Naive thymus-derived CD4-positive, alpha-beta T cell (primary cell): ENCODE measurements around the gene OXNAD1. TPM values are rescaled to one million over a fixed set of nuclear protein-coding genes. Genes with fewer than 3 reads are reported as not detected.
A peak's percentile ranks its signal among the peaks of the same experiment; 100 is the strongest.

Experiments used
- ATAC-seq: fragments of 150-1000 bp; cut with Tn5 transposase; 2 replicates; pipeline ENCODE4 v1.10.0; 2021; ENCODE audit warnings: mild to moderate bottlenecking, moderate library complexity
- CTCF ChIA-PET: fragments of 350-600 bp; sonication (Branson Sonifier 250); formaldehyde crosslinking; loops from one replicate; lab custom pipeline; 2021; ENCODE audit warnings: antibody characterized with exemption; lab: Charles Lee
- POLR2A ChIA-PET: fragments of 350-600 bp; sonication (Branson Sonifier 250); formaldehyde crosslinking; loops from one replicate; lab custom pipeline; 2021; ENCODE audit warnings: antibody characterized with exemption, inconsistent platforms; lab: Charles Lee
- DNase-seq, 9 donors: peaks; one replicate each; pipeline versions ENCODE4 v3.0.0 to v3.0.0-alpha.2; 2020 to 2022; ENCODE audit warnings: mixed read lengths in 1 of 9
- H3K27ac ChIP-seq: one replicate; pipeline ENCODE4 v1.7.0; 2013; ENCODE audit warnings: mild to moderate bottlenecking, low read depth, low read length, moderate library complexity
- H3K27me3 ChIP-seq, 2 donors: one replicate each; pipeline ENCODE4 v1.7.0; 2013; ENCODE audit warnings: low read length in 2 of 2, mild to moderate bottlenecking in 2 of 2, moderate library complexity in 2 of 2; ENCODE audit not compliant: control insufficient read depth in 2 of 2, insufficient read depth in 2 of 2
- H3K36me3 ChIP-seq, 3 experiments: 1 replicate in 2 of 3; 2 replicates in 1 of 3; pipeline ENCODE4 v1.7.0; 2013; ENCODE audit warnings: low read length in 3 of 3, mild to moderate bottlenecking in 3 of 3, moderate library complexity in 1 of 3; ENCODE audit not compliant: insufficient read depth in 3 of 3, control insufficient read depth in 2 of 3
- H3K4me1 ChIP-seq, 2 donors: one replicate each; pipeline ENCODE4 v1.7.0; 2013; ENCODE audit warnings: low read length in 2 of 2, mild to moderate bottlenecking in 2 of 2, moderate library complexity in 1 of 2; ENCODE audit not compliant: control insufficient read depth in 2 of 2, insufficient read depth in 2 of 2
- H3K4me3 ChIP-seq: 2 replicates; pipeline ENCODE4 v1.7.0; 2013; ENCODE audit warnings: mild to moderate bottlenecking, low read length
- H3K9me3 ChIP-seq, 3 experiments: 1 replicate in 2 of 3; 2 replicates in 1 of 3; pipeline ENCODE4 v1.7.0; 2013; ENCODE audit warnings: low read length in 3 of 3; ENCODE audit not compliant: control insufficient read depth in 2 of 3
- H3K27ac Mint-ChIP-seq, 9 donors: one replicate each; pipeline ENCODE4 v1.8.0; 2020 to 2022; ENCODE audit warnings: mixed read lengths in 9 of 9, mild to moderate bottlenecking in 8 of 9, moderate library complexity in 5 of 9, inconsistent platforms in 2 of 9
- H3K27me3 Mint-ChIP-seq, 5 donors: one replicate each; pipeline ENCODE4 v1.8.0; 2021 to 2022; ENCODE audit warnings: mixed read lengths in 5 of 5, mild to moderate bottlenecking in 1 of 5
- H3K36me3 Mint-ChIP-seq, 5 donors: one replicate each; pipeline ENCODE4 v1.8.0; 2020 to 2022; ENCODE audit warnings: mixed read lengths in 5 of 5, mild to moderate bottlenecking in 3 of 5, inconsistent platforms in 1 of 5
- H3K4me1 Mint-ChIP-seq, 7 donors: one replicate each; pipeline ENCODE4 v1.8.0; 2020 to 2022; ENCODE audit warnings: mixed read lengths in 7 of 7, mild to moderate bottlenecking in 3 of 7, inconsistent platforms in 1 of 7
- H3K4me3 Mint-ChIP-seq, 10 donors: one replicate each; pipeline ENCODE4 v1.8.0; 2020 to 2022; ENCODE audit warnings: mild to moderate bottlenecking in 10 of 10, mixed read lengths in 10 of 10, moderate library complexity in 6 of 10, inconsistent platforms in 2 of 10
- H3K9me3 Mint-ChIP-seq, 11 donors: one replicate each; pipeline ENCODE4 v1.8.0; 2020 to 2022; ENCODE audit warnings: mixed read lengths in 11 of 11, mild to moderate bottlenecking in 4 of 11, inconsistent platforms in 1 of 11, moderate library complexity in 1 of 11
- intact Hi-C, 2 donors: fragments of 100-400 bp; cut with micrococcal nuclease; formaldehyde crosslinking; loops; one replicate each; pipeline ENCODE4 v1.15.1; 2023
- polyA plus RNA-seq, 2 donors: library from polyadenylated mRNA; unstranded; fragments of 300-500 nt; fragmentation: Illumina TruSeq; gene quantifications; one replicate each; pipeline ENCODE4 v1.2.3, GENCODE V29; 2021
- total RNA-seq, 6 experiments: library from RNA in 5 of 6; stranded (reverse) in 5 of 6; gene quantifications; 1 replicate in 5 of 6; 2 replicates in 1 of 6; pipeline ENCODE4 v1.2.3 and lab custom pipeline; 2021 to 2026

OXNAD1 gene
- total and polyA plus RNA-seq, 7 experiments from 2014 or later = 80.3 to 171 (median 134) TPM

DNA sequence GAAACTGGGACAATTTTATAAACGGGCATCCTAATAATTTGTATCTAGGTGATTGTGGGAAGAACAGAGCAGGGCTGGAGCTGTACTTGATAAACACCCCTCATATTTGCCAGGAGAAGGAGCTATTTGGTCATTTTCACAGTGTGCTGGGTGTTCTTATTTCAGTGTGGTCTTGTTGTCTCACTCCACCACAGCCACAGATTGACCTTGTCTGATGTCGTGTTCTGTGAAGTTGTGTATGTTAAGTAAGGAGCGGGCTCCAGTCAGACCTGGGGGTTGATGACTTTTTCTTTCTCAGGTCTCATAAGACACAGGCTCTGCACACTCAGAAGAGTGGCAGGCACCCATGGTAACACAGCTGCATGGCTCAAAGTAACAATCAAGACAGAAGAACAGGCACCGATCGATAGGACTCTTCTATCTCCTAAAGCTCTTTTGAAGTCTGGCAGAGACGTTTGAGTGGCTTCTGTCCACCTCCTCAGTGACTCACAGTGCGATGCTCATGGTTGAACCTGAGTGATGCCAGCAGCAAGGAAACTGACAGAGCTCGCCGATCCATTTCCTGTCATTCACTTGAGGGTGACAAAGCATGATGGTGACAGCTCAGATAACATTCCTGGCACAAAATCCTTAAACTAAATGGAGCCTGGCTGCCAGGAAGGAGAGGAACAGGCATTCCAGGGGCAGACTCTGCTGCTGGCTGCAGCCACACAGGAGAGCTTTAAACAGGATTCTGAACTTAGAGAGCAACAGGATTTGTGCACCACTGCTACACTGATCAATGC is 21.1 kb upstream of the OXNAD1 start:
- H3K4me1 Mint-ChIP-seq = peaks cover 0 to 45% (median 8%) of the 10 kb centered on the region in 7 donors
- no peaks in the 10 kb centered on the region for H3K27me3 Mint-ChIP-seq
- intact Hi-C loops = no loop called here
- DNase-seq (no peak), ATAC-seq (no peak)
- Histone ChIP-seq H3K27ac (no peak overlapping the region), H3K9me3 (no peaks in the 10 kb centered on the region), H3K27me3 (no peaks in the 10 kb centered on the region), H3K4me1 (no peaks in the 10 kb centered on the region), H3K4me3 (no peak overlapping the region), H3K36me3 (no peaks in the 10 kb centered on the region)
- ChIA-PET CTCF (interaction anchor here (0.7 to 0.9 kb wide), 3 partner anchors 8 to 1038 kb away, joined by 3 to 4 read pairs (median 3); partner anchors contain the start of gene CAPN7), POLR2A (interaction anchor here (1.1 kb wide), 1 partner anchor 20 kb away, joined by 3 read pairs; no protein-coding TSS in a partner anchor)
- H3K4me3 Mint-ChIP-seq = peak overlapping the region in 1 of 10 donors; percentile 48
- H3K9me3 Mint-ChIP-seq = no peaks in the 10 kb centered on the region
- H3K27ac Mint-ChIP-seq = no peak overlapping the region
- no peaks in the 10 kb centered on the region for H3K36me3 Mint-ChIP-seq

DNA sequence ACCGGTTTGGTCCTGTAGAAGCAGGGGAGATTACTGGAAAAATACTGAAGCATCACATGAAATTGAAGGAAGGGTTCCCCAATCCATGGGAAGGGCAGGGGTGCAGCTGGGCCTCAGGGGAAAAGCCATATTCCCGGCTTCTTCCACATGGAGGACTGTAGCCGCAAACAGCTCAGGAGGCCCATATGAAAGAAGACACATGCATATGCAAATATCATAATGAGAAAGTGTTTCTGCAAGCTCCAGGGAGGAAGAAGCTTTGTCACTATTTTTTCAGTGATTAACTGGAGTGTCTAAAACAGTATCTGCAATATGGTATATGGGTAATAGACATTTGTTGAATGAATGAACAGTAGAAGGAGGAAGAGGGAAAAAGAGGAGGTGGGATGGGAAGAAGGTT is 19.4 kb upstream of the OXNAD1 start:
- H3K36me3 Mint-ChIP-seq = no peaks in the 10 kb centered on the region
- H3K36me3 ChIP-seq = no peaks in the 10 kb centered on the region
- POLR2A ChIA-PET = interaction anchor here (0.5 kb wide), 2 partner anchors 605 to 1038 kb away, joined by 4 read pairs; no protein-coding TSS in a partner anchor
- DNase-seq (no peak), ATAC-seq (no peak)
- no peaks in the 10 kb centered on the region for H3K27me3 Mint-ChIP-seq
- no peak overlapping the region for H3K4me3 Mint-ChIP-seq
- intact Hi-C loops = loop anchor here (2.0 to 5.0 kb wide), 2 partner anchors 615 to 1138 kb away; no protein-coding TSS in a partner anchor
- peaks cover 0 to 36% (median 8%) of the 10 kb centered on the region in 7 donors for H3K4me1 Mint-ChIP-seq
- no peaks in the 10 kb centered on the region for H3K4me1 ChIP-seq
- no peaks in the 10 kb centered on the region for H3K9me3 ChIP-seq
- H3K9me3 Mint-ChIP-seq = no peaks in the 10 kb centered on the region
- no peaks in the 10 kb centered on the region for H3K27me3 ChIP-seq
- H3K27ac ChIP-seq = no peak overlapping the region
- CTCF ChIA-PET = no interaction called here
- H3K4me3 ChIP-seq = no peak overlapping the region
- H3K27ac Mint-ChIP-seq = no peak overlapping the region

DNA sequence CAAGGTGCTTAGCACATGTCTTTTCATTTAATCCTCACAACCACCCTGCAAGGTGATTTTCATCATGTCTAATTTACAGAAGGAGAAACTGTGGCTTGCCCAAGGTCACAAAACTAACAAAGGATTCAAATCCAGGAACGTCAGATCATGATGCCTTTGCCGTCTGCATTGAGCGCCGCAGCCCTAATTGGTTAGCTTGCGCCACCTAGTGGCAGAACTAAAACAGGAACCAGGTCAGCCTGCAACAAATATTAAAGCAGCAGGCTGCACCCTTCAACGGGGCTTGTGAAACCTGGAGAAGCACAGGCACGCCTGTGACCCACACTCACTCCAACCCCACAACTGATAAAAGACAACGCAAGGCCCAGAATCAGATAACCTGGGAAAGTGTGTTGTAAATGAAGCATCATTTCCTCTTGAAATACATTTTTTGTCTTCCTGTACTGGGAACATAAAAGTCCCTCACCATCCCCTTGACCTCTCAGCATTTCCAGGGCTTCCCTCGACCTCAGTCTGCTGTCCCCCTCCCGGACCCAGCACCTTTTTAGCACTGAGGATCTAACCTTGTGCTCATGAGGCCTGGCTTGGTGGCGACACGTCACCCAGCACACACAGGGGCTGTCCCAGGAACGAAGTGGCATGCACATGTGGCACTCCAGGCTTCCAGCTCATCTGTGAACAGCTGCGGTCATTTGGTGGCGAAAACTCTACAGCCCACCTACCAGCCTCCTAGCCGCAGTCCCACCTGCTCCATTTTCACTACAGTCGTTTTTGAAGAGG is 17.5 kb upstream of the OXNAD1 start:
- Histone ChIP-seq H3K36me3 (no peaks in the 10 kb centered on the region), H3K9me3 (no peaks in the 10 kb centered on the region), H3K27me3 (no peaks in the 10 kb centered on the region), H3K27ac (no peak overlapping the region), H3K4me1 (no peaks in the 10 kb centered on the region), H3K4me3 (no peak overlapping the region)
- ChIA-PET POLR2A (no interaction called here), CTCF (interaction anchor here (0.6 to 1.5 kb wide), 4 partner anchors 431 to 1045 kb away, joined by 3 to 5 read pairs (median 3); no protein-coding TSS in a partner anchor)
- Mint-ChIP-seq H3K27ac (peak overlapping the region in 2 of 9 donors; percentile 7 to 41), H3K4me3 (peak overlapping the region in 3 of 10 donors; percentile 4 to 37 (median 21)), H3K27me3 (no peaks in the 10 kb centered on the region), H3K36me3 (no peaks in the 10 kb centered on the region), H3K9me3 (no peaks in the 10 kb centered on the region), H3K4me1 (peaks cover 0 to 32% (median 8%) of the 10 kb centered on the region in 7 donors)
- ATAC-seq (peak; percentile 93), DNase-seq (peak; percentile 55 to 80 (median 72))
- intact Hi-C loops = loop anchor here (1.0 to 5.0 kb wide), 9 partner anchors 69 to 1140 kb away; no protein-coding TSS in a partner anchor

DNA sequence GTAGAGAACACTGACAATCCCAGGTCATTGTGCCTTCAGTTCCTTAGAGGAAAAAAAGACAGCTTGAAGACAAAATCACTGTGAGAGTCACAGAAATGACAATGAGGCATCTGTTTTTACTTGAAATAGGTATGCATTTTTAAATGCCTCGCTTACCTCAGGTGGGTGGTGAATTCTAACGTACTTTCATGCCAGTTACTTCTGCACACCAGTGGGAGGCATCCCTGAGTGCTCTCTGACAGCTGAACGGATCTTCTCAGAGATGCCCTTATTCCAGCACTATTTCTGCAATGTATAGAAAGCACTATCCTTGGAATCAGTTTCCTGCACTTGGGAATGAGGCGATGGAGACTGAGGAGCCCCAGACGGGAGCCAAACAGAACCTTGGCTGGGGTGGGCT is 16.5 kb upstream of the OXNAD1 start:
- POLR2A ChIA-PET = interaction anchor here (0.8 kb wide), 1 partner anchor 1043 kb away, joined by 3 read pairs; the partner anchor contains the start of gene CAPN7

DNA sequence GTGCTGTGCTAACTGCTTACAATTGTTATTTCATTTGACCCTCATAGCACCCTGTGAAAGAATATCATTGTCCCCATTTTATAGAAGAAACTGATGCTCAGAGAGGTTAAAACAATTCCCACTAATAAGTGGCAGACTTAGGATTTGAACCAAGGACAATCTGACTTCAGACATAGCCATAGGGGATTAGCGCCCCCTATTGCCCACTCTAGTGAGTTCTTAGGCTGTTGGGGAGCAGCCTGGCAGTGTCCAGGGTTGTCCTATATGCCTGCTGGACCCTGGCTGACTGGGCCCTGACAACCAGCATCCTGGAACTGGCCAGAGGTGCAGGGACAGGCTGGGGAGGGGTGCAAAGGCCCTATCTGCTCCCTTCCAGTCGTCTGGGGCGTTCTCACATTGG is 15.7 kb upstream of the OXNAD1 start:
- no peaks in the 10 kb centered on the region for H3K27me3 Mint-ChIP-seq
- Histone ChIP-seq H3K4me3 (no peak overlapping the region), H3K9me3 (no peaks in the 10 kb centered on the region), H3K27me3 (no peaks in the 10 kb centered on the region), H3K4me1 (no peaks in the 10 kb centered on the region), H3K27ac (no peak overlapping the region), H3K36me3 (no peaks in the 10 kb centered on the region)
- H3K4me1 Mint-ChIP-seq = peaks cover 0 to 24% (median 8%) of the 10 kb centered on the region in 7 donors
- no peak overlapping the region for H3K27ac Mint-ChIP-seq
- H3K36me3 Mint-ChIP-seq = no peaks in the 10 kb centered on the region
- DNase-seq = no peak
- no peak overlapping the region for H3K4me3 Mint-ChIP-seq
- ChIA-PET CTCF (no interaction called here), POLR2A (no interaction called here)
- no peak for ATAC-seq
- intact Hi-C loops = loop anchor here in 1 of 2 donors (5.0 kb wide), 1 partner anchor 1142 kb away; no protein-coding TSS in a partner anchor
- no peaks in the 10 kb centered on the region for H3K9me3 Mint-ChIP-seq

More for the DNA sequence above, 16.5 kb upstream of the OXNAD1 start:
- Histone ChIP-seq H3K4me1 (no peaks in the 10 kb centered on the region), H3K4me3 (no peak overlapping the region), H3K9me3 (no peaks in the 10 kb centered on the region), H3K27me3 (no peaks in the 10 kb centered on the region), H3K27ac (no peak overlapping the region), H3K36me3 (no peaks in the 10 kb centered on the region)
- intact Hi-C loops = loop anchor here in 1 of 2 donors (5.0 kb wide), 1 partner anchor 1141 kb away; no protein-coding TSS in a partner anchor
- ATAC-seq = no peak
- H3K36me3 Mint-ChIP-seq = no peaks in the 10 kb centered on the region
- H3K4me1 Mint-ChIP-seq = peaks cover 0 to 29% (median 8%) of the 10 kb centered on the region in 7 donors
- no peak overlapping the region for H3K4me3 Mint-ChIP-seq
- H3K27ac Mint-ChIP-seq = no peak overlapping the region
- CTCF ChIA-PET = interaction anchor here (0.6 to 1.0 kb wide), 3 partner anchors 432 to 1046 kb away, joined by 3 to 5 read pairs (median 3); no protein-coding TSS in a partner anchor
- DNase-seq = no peak
- H3K27me3 Mint-ChIP-seq = no peaks in the 10 kb centered on the region
- no peaks in the 10 kb centered on the region for H3K9me3 Mint-ChIP-seq

DNA sequence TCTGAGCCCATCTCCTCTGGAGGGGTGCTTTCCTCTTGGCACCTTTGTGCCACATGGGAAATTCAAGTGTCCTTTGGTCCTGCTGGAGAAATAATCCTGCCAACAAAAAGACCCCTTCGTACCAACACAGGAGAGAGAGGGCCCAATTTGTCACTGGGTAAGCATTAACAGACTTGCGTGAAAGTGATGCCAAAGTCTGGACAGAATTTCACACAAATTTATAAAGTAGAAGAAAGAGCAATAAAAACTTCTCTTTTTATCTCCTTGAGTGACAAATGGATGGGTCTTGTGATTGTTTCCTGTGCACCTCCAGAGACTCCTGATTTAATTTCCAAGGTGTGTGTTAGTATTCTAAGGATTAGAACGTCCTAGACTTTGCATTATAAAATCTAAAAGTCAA is 15.1 kb upstream of the OXNAD1 start:
- Histone ChIP-seq H3K4me1 (peaks cover 0 to 3% of the 10 kb centered on the region in 2 donors), H3K27ac (no peak overlapping the region), H3K36me3 (no peaks in the 10 kb centered on the region), H3K27me3 (no peaks in the 10 kb centered on the region), H3K4me3 (no peak overlapping the region), H3K9me3 (no peaks in the 10 kb centered on the region)
- H3K4me1 Mint-ChIP-seq = peaks cover 0 to 29% (median 8%) of the 10 kb centered on the region in 7 donors
- ChIA-PET POLR2A (no interaction called here), CTCF (no interaction called here)
- H3K27ac Mint-ChIP-seq = no peak overlapping the region
- H3K9me3 Mint-ChIP-seq = no peaks in the 10 kb centered on the region
- intact Hi-C loops = loop anchor here in 1 of 2 donors (5.0 kb wide), 1 partner anchor 1143 kb away; no protein-coding TSS in a partner anchor
- H3K4me3 Mint-ChIP-seq = no peak overlapping the region
- no peak for ATAC-seq
- no peaks in the 10 kb centered on the region for H3K27me3 Mint-ChIP-seq
- no peak for DNase-seq
- no peaks in the 10 kb centered on the region for H3K36me3 Mint-ChIP-seq
